HG03378 (cell line): ENCODE measurements around the gene NRIP1.

Source experiments
- ATAC-seq: cut with Tn5 transposase; IDR thresholded peaks from one replicate; pipeline ENCODE4 v1.9.1; 2021; ENCODE audit warnings: mild to moderate bottlenecking, moderate library complexity; ENCODE audit not compliant: unreplicated experiment

Gene NRIP1, protein sequence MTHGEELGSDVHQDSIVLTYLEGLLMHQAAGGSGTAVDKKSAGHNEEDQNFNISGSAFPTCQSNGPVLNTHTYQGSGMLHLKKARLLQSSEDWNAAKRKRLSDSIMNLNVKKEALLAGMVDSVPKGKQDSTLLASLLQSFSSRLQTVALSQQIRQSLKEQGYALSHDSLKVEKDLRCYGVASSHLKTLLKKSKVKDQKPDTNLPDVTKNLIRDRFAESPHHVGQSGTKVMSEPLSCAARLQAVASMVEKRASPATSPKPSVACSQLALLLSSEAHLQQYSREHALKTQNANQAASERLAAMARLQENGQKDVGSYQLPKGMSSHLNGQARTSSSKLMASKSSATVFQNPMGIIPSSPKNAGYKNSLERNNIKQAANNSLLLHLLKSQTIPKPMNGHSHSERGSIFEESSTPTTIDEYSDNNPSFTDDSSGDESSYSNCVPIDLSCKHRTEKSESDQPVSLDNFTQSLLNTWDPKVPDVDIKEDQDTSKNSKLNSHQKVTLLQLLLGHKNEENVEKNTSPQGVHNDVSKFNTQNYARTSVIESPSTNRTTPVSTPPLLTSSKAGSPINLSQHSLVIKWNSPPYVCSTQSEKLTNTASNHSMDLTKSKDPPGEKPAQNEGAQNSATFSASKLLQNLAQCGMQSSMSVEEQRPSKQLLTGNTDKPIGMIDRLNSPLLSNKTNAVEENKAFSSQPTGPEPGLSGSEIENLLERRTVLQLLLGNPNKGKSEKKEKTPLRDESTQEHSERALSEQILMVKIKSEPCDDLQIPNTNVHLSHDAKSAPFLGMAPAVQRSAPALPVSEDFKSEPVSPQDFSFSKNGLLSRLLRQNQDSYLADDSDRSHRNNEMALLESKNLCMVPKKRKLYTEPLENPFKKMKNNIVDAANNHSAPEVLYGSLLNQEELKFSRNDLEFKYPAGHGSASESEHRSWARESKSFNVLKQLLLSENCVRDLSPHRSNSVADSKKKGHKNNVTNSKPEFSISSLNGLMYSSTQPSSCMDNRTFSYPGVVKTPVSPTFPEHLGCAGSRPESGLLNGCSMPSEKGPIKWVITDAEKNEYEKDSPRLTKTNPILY (N-terminal part only)

DNA sequence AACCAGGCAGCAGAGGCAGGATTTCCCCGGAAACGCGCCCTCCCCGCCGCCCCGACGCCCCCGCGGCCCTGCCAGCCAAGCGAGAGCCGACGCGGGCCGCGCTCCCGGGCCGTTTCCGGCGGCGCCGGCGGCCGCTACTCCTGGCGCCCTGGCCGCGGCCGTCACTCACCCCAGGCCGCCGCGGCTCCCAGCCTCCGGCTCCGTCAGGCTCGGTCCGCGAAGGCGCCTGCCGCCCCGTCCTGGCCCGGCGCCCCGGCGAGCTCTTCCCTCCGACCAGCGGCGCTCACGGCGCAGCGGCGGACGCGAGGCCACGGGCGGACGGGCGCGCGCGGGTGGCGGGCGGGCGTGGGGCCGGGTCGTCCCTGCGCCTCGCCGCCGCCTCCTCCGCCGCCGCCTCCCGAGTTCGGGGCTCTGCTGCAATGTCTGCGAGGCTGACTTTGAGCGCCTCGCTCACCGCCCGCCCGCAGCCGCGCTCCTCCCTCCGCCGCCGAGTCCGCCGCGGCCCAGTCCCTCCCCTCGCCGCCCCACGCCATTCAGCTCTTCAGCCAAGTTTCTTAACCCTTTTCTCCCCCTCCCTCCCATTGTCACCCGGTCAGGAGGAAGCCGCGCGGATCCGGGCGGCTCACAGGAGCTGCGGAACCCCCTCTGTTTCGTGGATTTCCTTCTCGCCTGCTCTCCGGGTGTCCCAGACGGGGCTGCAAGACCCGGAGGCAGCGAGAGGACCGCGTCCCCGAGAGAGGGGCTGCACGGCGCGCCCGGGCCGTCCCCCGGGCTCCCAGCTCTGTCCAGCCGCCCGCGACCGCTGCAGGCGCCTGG is at the start of gene NRIP1:
Gene NRIP1, minus strand, starts transcription at position 425 of the 816 bp plus-strand sequence. CDS start 96,808 bp downstream, outside the sequence.
- peak; percentile 53 for ATAC-seq

DNA sequence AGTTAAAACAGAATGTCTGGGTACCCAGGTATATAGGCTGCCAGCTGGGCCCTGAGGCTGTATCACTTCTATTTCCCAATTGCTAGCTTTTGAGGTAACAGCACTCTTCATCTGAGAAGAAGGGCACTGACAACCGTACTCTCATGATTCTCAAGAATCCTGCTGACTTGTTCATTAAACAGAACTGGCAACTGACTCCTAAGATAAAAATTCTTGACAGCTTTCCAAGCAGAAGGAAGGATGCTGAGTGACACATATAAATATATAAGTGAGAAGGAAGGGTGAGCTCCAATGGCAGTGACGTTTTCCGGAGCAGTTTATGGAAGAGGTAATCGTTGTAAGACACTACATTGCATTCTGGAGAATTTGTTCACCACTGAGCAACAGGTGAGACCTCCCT is 48.1 kb upstream of the NRIP1 start:
- ATAC-seq: no peak

DNA sequence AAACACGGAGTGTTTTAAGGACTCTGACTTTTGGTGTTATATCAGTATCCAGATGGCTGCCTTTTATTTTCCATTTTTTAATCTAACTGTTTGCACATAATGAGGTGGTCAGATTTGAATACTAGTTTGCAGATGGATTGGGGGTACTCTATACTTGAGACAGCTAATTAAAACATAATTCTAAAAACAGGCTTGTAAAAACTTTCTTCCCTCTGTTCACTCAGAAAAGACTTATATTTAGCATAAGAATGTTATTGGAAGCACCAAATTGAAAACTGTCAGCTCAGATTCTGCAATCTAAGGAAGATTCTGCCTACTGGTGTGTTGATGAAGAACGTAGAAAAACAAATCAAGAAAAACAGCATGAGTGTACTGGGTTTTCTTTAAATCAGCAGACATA is 44.0 kb upstream of the NRIP1 start:
- no peak for ATAC-seq

DNA sequence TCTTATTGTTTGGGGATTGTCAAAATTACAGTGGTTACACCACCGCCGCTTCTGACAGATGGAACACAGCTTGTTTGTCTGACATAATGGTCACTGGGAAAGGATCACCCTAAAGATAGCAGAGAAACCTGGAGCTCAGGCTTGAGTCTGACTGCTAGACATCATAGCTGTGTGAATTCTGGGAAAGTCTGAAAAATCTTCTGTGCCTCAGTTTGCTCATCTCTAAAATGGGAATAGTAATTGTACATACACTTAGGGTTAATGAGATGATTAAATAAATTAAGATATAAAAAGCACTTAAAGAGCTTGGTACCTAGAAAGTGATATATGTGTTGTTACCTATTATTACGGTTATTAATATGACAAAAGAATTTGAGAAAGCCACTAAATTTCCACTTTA is 39.7 kb upstream of the NRIP1 start:
- ATAC-seq: no peak

DNA sequence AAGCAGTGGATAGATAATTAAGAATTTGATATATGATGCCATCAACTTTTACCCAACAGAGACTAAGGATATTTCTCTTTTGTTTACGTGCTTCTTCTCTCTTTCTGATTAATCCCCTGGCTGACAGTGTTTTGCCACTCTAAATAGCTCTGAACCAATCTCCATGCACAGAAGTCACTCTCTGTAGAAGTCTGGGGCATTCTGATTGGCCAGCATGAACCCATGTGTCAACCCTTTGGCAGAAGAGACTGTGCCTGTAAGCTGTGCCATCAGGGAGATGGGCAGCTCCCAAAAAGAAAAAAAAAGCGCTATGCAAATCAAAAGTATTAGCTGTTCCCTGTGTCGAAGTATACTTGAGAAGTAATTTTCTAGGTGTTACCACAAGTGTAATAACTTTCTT is 34.1 kb upstream of the NRIP1 start:
- ATAC-seq: no peak

DNA sequence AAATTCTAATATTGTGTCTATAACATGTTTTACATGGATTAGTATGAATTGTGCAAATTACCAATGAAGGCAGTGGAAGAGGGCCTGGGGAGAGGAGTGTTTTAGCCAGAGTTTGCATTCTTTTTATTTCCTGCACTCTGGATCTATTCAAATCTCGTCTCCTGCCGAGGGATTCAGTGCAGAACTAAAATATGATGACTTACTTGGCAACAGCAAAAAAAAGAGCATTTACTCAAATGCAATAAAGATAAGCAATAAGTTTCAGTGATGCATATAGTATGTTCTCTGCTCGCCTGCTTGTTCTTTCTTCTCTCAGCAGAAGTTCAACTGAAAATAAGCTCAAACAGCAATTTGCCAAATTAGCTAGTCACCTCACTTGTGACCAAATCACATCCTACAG is 33.4 kb upstream of the NRIP1 start:
- no peak for ATAC-seq

DNA sequence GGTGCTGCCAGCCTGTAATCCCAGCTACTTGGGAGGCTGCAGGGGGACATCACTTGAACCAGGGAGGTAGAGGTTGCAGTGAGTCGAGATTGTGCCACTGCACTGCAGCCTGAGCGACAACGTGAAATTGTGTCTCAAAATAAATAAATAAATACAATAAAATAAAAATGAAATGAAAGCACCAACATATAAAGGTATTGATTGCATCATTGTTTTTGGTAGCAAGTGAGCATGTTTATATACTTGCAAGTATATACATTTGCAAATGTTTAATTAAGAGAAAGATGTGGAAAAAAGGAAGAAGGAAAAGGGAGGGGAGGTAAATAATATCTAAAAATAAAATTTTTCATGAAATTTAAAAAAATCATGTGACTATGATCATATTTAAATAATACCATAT is 32.8 kb upstream of the NRIP1 start:
- ATAC-seq: no peak

DNA sequence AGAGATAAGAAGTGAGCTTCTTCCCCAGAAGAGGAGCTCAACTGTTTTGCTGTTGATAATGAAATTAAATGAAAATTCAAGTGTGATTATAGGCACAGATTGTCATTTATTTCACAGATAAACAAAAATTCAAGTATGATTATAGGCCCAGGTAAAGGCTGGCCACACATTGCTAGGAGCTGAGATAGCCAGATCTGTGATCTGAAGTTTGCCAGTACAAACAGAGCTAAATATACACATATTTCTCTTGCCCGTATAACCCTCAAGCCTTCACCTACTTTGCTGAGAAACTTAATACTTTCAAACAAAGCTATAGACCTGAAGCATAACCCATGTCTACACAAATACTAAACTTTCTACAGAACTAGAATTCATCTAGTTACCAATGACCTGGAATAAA is 31.3 kb upstream of the NRIP1 start:
- no peak for ATAC-seq

DNA sequence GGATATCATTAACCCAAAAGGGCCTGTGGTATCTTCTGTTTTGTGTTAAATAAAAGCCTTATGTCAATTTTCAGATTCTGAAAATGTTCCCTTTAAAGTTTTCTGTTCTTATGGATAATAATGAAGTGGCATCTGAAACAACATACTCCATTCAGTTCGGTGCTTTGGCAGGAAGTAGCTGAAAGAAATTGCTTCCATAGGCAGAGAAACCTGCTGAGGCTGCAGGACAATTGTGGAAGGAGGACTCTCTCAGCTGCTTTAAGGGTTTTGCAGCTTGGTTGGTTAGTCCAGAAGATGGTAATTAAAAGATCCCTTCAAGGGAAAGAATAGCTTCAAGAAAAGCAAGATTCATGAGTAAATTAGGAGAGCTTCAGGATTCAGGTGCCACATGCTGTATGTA is 30.5 kb upstream of the NRIP1 start:
- ATAC-seq: no peak

GRCh38 chr21:15094706-15095105 is 29.9 kb upstream of the NRIP1 start:
- no peak for ATAC-seq

GRCh38 chr21:15093216-15093615 is 28.4 kb upstream of the NRIP1 start:
- ATAC-seq: no peak

GRCh38 chr21:15092745-15093144 is 27.9 kb upstream of the NRIP1 start:
- ATAC-seq: no peak

- no peak for ATAC-seq
Observed at GRCh38 chr21:15090390-15090789, 25.6 kb upstream of the NRIP1 start.

DNA sequence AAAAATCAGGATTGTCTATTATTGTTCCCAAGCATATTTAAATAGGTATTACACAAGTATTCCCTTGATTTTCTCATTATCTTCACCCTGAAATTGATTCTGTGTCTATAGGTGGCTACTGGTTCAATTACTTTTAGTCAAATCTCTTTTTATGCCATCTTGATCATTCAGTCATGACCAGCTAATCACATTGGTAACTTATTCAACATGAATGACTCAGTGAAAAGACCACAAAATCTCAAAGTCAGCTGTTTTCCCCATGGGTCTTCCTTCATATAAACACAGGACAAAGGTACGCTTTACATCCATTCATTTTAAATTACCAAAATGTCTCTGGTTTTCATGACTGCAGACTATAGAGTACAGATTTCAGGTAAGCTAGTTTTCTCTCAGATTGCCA is 23.7 kb upstream of the NRIP1 start:
- no peak for ATAC-seq

- no peak for ATAC-seq
Observed at GRCh38 chr21:15084668-15085067, 19.9 kb upstream of the NRIP1 start.

GRCh38 chr21:15080526-15080925 is 15.7 kb upstream of the NRIP1 start:
- no peak for ATAC-seq

DNA sequence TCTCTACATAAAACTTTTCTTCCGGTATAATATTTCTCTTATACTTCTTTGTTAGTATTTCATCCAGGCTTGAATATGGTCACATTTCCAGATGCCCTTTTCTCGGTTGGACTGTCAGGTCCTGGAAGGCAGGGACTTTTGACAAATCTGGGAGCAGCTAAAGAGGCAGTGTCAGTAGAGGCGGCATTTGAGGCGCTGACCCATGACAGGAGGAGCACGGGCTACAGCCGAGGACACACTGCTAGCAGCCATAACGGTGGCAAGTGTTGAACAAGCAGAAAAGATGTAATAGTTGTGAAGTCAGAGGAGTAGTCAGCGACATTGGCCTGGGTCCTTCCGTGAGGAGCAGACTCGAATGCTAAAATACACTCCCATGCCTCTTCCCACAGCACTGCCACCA is 14.5 kb upstream of the NRIP1 start:
- no peak for ATAC-seq

DNA sequence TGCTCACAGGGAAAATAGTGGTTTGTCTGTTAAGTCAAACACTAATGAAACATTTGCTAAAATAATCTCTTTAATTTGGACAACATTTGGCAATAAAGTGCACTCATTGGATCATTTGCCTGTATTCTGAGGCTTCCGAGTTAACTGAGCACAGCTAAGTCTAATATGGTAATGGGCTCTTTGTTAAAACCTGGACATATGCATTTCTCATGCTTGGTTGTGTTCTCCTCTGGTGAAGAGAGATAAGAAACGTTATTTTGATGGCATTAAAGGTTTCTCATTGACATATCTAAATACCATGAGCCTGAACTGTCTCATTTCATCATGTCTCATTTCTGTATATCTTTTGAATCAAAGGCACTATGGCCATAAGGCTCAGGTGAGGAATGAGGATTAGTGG is 13.4 kb upstream of the NRIP1 start:
- no peak for ATAC-seq

GRCh38 chr21:15077529-15078145 is 12.8 kb upstream of the NRIP1 start:
- ATAC-seq: no peak

GRCh38 chr21:15076730-15077129 is 11.9 kb upstream of the NRIP1 start:
- ATAC-seq: no peak
